Measurements from ENCODE around the gene EVA1B. TPM values are rescaled to one million over a fixed set of nuclear protein-coding genes. Genes with fewer than 3 reads are reported as not detected.

The EVA1B gene
- total and polyA plus RNA-seq, 2 of the 13 experiments (the other 11 are each of a cell fraction or from before 2014, with no cell fraction given), result 3.9 to 6.6 TPM

DNA sequence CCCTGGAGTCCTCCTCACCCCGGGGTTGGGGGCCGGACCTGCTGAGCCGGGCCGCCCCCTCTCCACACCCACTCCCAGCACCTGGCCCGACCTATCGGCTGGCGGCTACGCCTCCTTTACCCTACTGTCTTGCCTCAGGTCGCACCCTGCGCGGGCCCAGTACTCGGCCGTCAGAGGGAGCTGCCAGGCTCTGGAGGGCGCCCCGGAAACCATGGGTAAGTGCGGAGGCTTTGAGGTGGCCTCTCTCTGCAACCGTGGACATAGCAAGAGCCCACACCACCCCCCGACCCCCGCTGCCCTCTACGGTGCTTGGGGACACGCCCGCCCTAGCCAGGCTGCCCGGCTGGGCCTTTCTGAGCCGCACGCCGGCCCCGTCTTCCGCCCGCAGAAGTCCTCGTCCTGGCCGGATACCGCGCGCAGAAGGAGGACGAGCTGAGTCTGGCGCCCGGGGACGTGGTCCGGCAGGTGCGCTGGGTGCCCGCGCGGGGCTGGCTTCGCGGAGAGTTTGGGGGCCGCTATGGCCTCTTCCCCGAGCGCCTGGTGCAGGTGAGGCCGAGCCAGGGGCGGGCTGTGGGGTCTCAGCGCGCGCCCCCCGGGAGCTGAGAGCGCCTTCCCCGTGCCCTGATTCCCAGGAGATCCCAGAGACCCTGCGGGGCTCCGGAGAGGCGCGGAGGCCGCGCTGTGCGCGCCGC, 17.1 kb downstream of the EVA1B start, which contains the start of gene SH3D21 (continued):
- TF ChIP-seq, protein P1, sequence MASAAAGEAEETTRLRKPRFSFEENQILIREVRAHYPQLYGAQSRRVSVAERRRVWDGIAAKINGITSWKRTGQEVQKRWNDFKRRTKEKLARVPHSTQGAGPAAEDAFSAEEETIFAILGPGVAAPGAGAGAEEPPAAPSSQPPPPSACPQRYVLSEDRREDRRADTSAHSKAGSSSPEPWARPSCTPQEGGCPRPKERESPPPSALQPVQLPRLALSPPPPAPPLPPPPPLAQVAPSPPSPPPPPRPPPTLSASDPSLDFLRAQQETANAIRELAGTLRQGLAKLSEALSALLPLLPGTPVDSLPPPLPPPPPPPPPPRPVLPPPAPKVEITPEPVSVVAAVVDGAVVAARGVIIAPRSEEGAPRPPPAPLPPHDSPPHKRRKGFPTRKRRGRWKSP (CRISPR knock-in tag; IDR thresholded peaks at IDR 0.05), result no peak; the same call in 1 of the 2 replicates
- peak; percentile 89; the same call in 1 of the 2 replicates for TF ChIP-seq GLI4 (CRISPR knock-in tag; IDR thresholded peaks at IDR 0.05; ENCODE audit: borderline replicate concordance)
- no peak for TF ChIP-seq HHEX (CRISPR knock-in tag; IDR thresholded peaks at IDR 0.05)
- no peak for TF ChIP-seq WIZ (CRISPR knock-in tag; IDR thresholded peaks at IDR 0.05)
- no peak for TF ChIP-seq JUND (CRISPR knock-in tag; IDR thresholded peaks at IDR 0.05)
- no peak for TF ChIP-seq MAFF (IDR thresholded peaks at IDR 0.05; ENCODE audit: low read depth, low read length)
- TF ChIP-seq SRSF1 (optimal IDR thresholded peaks at IDR 0.05; ENCODE audit: low read depth, low read length), result no peak
- TF ChIP-seq ZNF549 (CRISPR knock-in tag; IDR thresholded peaks at IDR 0.05), result no peak
- TF ChIP-seq, protein P2, sequence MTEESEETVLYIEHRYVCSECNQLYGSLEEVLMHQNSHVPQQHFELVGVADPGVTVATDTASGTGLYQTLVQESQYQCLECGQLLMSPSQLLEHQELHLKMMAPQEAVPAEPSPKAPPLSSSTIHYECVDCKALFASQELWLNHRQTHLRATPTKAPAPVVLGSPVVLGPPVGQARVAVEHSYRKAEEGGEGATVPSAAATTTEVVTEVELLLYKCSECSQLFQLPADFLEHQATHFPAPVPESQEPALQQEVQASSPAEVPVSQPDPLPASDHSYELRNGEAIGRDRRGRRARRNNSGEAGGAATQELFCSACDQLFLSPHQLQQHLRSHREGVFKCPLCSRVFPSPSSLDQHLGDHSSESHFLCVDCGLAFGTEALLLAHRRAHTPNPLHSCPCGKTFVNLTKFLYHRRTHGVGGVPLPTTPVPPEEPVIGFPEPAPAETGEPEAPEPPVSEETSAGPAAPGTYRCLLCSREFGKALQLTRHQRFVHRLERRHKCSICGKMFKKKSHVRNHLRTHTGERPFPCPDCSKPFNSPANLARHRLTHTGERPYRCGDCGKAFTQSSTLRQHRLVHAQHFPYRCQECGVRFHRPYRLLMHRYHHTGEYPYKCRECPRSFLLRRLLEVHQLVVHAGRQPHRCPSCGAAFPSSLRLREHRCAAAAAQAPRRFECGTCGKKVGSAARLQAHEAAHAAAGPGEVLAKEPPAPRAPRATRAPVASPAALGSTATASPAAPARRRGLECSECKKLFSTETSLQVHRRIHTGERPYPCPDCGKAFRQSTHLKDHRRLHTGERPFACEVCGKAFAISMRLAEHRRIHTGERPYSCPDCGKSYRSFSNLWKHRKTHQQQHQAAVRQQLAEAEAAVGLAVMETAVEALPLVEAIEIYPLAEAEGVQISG (CRISPR knock-in tag; IDR thresholded peaks at IDR 0.05), result peak; percentile 55; the same call in 1 of the 2 replicates
- no peak for TF ChIP-seq FOXO1 (CRISPR knock-in tag; IDR thresholded peaks at IDR 0.05)
- TF ChIP-seq PAF1 (CRISPR knock-in tag; IDR thresholded peaks at IDR 0.05), result no peak
- no peak for TF ChIP-seq ZHX2 (IDR thresholded peaks at IDR 0.05; ENCODE audit: low read depth)
- no peak for TF ChIP-seq ZHX2 (CRISPR knock-in tag; IDR thresholded peaks at IDR 0.05; ENCODE audit: borderline replicate concordance)
- TF ChIP-seq RCOR2 (CRISPR knock-in tag; IDR thresholded peaks at IDR 0.05), result no peak
- peak; percentile 83 for TF ChIP-seq GFI1 (CRISPR knock-in tag; IDR thresholded peaks at IDR 0.05; ENCODE audit: borderline replicate concordance)
- no peak; the same call in 1 of the 2 replicates for TF ChIP-seq RAD21 (CRISPR knock-in tag; IDR thresholded peaks at IDR 0.05)
- TF ChIP-seq SUZ12 (IDR thresholded peaks at IDR 0.05; ENCODE audit: low read depth, low read length), result no peak
- TF ChIP-seq RFX5 (IDR thresholded peaks at IDR 0.05; ENCODE audit: low read depth, low read length), result no peak
- TF ChIP-seq ZNF691 (CRISPR knock-in tag; IDR thresholded peaks at IDR 0.05; ENCODE audit: borderline replicate concordance, low read depth), result no peak
- TF ChIP-seq KDM5B (CRISPR knock-in tag; IDR thresholded peaks at IDR 0.05; ENCODE audit: borderline replicate concordance), result no peak
